OCI-LY3 (cell line): Measurements from ENCODE around the gene CAPG.

Experiments used
- CTCF ChIP-seq: fragments of 200-600, 300-600 bp; sonication (generic); IDR thresholded peaks from 2 replicates; pipeline ENCODE4 v1.5.1; 2014; ENCODE audit warnings: antibody characterized with exemption, low read length, low read depth
- EZH2phosphoT487 ChIP-seq: fragments of 200-600 bp; shearing (Covaris generic); IDR thresholded peaks from 2 replicates; pipeline ENCODE4 v1.6.1; 2018; ENCODE audit warnings: antibody characterized with exemption, mixed run types, low read depth

- TF ChIP-seq CTCF (no peak), EZH2phosphoT487 (no peak)
These were observed 19.2 kb upstream of the CAPG start for GRCh38 chr2:85429213-85429923.
